Gastroesophageal sphincter (tissue), 3 donors: Measurements from ENCODE around the gene TOX2.

Experiments
- POLR2A ChIP-seq, 2 donors: fragments of 450-650 bp; IDR thresholded peaks; one replicate each; pipeline ENCODE4 v1.6.1; 2017; ENCODE audit warnings: antibody characterized with exemption in 2 of 2, mild to moderate bottlenecking in 2 of 2, moderate library complexity in 1 of 2
- TF ChIP-seq, protein P1 (sequence below), 4 experiments: fragments of 200-600 bp in 2 of 4; fragments of 450-650 bp in 2 of 4; sonication (generic) in 1 of 4; IDR thresholded peaks; one replicate each; pipeline ENCODE4 v1.5.1; 2017 to 2019; ENCODE audit warnings: antibody characterized with exemption in 4 of 4, mild to moderate bottlenecking in 2 of 4, moderate library complexity in 2 of 4

DNA sequence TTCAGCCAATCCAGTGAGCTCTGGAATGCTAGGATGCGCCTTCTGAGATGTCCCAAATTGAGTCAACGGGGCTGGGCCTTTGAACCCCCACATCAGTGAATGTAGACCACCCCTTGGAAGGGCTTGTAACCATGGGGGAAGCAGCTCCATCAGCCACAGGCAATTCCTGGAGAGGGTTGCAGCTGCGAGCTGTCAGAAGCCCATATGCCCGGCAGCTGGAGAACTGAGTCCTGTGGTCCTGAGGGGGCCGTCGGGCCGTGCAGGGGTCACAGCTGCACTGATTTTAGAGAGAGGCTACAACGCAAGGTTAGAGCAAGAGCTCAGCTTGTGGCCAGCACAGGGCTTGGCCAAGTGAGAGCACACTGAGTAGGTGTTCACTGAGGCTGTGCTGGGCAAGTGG, 121.3 kb downstream of the TOX2 start:
- TF ChIP-seq, protein P1, sequence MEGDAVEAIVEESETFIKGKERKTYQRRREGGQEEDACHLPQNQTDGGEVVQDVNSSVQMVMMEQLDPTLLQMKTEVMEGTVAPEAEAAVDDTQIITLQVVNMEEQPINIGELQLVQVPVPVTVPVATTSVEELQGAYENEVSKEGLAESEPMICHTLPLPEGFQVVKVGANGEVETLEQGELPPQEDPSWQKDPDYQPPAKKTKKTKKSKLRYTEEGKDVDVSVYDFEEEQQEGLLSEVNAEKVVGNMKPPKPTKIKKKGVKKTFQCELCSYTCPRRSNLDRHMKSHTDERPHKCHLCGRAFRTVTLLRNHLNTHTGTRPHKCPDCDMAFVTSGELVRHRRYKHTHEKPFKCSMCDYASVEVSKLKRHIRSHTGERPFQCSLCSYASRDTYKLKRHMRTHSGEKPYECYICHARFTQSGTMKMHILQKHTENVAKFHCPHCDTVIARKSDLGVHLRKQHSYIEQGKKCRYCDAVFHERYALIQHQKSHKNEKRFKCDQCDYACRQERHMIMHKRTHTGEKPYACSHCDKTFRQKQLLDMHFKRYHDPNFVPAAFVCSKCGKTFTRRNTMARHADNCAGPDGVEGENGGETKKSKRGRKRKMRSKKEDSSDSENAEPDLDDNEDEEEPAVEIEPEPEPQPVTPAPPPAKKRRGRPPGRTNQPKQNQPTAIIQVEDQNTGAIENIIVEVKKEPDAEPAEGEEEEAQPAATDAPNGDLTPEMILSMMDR (IDR thresholded peaks at IDR 0.05): no peak
- TF ChIP-seq POLR2A (IDR thresholded peaks at IDR 0.05): no peak
